Stimulated activated CD8-positive, alpha-beta memory T cell treated with anti-CD3 and anti-CD28 coated beads, Interleukin-7, amount 100 ng/mL, for 4 hours (primary cell): ENCODE data around the gene RDX.

Source experiments
- DNase-seq, 2 donors: peaks; one replicate each; pipeline ENCODE4 v3.0.0-alpha.2; 2020; ENCODE audit warnings: low read depth in 2 of 2

Gene RDX

DNA sequence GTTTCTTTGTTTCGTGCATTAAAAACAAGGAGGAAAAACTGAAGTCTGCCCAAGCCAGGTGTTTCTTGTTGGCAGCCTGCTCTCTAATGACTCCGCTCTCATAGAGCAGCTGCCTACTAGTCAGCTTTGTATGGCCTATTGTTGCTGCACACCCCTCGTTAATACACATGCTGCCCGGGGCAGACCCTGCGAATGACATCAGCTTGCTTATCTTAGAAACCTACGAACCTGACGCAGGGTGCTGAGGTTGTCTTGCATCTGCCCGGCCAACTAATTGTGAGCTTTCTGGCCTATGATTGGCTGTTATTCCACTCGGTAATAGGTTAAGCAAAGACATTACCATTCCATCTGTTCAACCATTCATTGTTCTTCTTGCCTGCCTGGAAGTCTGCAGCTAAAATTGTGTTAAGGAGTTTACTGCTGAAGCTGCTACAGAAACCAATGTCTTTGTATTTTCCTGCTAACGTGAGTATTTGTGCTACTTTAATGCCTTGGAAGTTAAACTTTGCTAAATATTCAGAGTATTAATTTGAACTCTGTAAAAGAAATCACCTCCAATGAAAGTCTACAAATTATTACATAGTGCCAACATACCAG lies 165.7 kb downstream of the RDX start:
- no peak for DNase-seq

DNA sequence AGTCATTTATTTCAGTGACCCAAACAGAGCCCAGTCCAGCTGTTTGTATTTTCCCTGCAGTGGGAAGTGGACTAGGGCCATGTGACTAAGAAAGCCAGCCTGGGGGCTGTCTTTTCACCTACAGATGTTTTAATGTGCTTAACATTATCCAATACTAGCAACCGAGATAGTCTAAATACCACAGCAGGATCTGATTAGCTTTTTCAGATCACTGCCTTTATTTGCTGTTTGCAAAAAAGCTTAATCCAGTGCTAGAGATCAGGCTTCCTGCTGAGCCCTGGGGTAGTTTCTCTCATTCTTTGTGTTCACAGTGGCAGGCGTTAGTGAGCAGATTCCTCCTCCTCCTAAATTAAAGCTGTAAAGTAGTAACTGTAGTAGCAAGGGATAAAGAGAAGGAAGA lies 168.3 kb downstream of the RDX start:
- no peak for DNase-seq

DNA sequence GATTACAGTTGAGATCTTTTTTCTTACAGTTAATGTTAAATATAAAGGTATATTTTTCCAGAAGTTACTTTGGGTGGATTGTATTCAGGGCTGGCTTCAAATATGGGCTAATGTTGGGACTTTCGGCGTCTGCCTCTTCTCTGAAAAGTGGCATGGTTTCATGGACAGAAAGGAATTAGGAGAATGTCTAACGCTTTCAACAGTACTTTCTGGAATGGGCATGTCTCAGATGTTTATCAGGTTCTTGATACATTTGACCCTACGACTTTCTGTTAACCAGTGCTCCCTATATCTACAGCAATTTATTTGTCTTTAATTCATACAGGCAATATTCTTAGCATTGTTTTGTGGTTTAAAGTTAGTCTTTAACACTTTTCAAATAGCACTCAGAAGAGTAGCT lies 169.5 kb downstream of the RDX start:
- DNase-seq, result no peak

DNA sequence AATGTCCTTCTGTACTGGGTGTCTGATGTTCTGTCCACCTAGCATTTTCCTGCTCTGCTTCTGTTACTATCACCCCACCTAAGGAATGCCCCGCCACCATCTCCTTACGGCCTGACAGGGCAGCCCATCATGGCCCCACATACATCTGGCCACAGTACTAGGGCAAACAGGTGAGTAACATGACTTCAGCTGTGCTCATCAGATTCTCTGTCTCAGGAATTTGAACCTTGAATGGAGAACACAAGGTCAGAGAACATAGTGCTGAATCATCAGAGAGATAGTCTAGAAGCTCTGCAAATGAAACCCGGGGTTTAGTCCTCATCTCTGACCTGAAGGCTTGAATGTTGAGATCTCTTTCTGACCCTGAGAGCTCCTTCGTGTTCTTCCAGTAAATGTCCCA lies 170.8 kb downstream of the RDX start:
- no peak for DNase-seq
